HFF-Myc (cell line): ENCODE data around the gene EBF4.

Experiments used
- DNase-seq: peaks from one replicate; pipeline ENCODE4 v3.0.0-alpha.2; 2011; ENCODE audit warnings: low read depth; ENCODE audit errors: extremely low read depth
- H3K4me3 ChIP-seq: replicated peaks from 2 replicates; pipeline ENCODE4 v1.5.1; 2011; ENCODE audit warnings: low read depth, mild to moderate bottlenecking, control low read depth, low read length
- TF ChIP-seq, protein P1 (sequence below): IDR thresholded peaks from 2 replicates; pipeline ENCODE4 v1.5.1; 2012; ENCODE audit warnings: mild to moderate bottlenecking, low read depth, low read length, control low read depth; ENCODE audit errors: missing control alignments

EBF4 gene

DNA sequence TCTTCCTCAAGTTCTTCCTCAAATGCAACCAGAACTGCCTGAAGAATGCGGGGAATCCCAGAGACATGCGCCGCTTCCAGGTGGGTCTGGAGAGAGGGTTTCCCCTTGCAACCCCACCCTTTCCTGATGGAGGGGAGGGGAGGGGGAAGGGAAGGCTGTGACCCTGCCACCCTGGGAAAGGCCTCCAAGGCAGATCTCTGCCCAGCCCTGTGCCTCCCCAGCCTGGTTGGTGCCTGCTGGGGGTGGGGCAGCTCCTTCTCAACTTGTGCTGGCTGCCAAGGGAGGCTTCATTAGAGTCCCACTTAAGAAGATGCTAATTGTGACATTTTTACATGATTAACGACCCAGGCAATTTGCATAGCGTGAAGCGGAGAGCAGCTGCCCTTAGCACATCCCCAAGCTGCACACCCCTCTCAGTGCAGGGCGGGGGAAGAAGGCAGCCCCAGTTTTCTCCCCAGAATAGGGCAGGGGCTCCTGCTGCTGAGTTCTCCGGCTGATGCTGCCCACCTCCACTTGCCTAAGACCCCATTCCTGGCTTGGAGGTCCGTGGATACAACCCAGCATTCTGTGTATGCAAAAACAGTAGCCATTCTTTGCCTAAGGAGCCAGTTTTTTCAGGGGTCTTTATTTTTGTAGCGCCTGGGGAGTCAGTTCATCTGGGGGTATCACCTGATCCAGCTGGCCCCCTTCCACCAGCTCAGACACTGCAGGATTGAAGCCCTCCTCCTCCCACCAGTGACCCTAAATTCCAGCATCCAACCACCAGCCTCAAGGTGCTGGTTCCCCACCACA is 56.2 kb downstream of the EBF4 start:
- DNase-seq: no peak
- TF ChIP-seq, protein P1, sequence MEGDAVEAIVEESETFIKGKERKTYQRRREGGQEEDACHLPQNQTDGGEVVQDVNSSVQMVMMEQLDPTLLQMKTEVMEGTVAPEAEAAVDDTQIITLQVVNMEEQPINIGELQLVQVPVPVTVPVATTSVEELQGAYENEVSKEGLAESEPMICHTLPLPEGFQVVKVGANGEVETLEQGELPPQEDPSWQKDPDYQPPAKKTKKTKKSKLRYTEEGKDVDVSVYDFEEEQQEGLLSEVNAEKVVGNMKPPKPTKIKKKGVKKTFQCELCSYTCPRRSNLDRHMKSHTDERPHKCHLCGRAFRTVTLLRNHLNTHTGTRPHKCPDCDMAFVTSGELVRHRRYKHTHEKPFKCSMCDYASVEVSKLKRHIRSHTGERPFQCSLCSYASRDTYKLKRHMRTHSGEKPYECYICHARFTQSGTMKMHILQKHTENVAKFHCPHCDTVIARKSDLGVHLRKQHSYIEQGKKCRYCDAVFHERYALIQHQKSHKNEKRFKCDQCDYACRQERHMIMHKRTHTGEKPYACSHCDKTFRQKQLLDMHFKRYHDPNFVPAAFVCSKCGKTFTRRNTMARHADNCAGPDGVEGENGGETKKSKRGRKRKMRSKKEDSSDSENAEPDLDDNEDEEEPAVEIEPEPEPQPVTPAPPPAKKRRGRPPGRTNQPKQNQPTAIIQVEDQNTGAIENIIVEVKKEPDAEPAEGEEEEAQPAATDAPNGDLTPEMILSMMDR: no peak
- H3K4me3 ChIP-seq: no peak overlapping the region

GRCh38 chr20:2749343-2749950 is 56.9 kb downstream of the EBF4 start:
- H3K4me3 ChIP-seq: no peak overlapping the region
- TF ChIP-seq, protein P1: no peak
- DNase-seq: no peak

DNA sequence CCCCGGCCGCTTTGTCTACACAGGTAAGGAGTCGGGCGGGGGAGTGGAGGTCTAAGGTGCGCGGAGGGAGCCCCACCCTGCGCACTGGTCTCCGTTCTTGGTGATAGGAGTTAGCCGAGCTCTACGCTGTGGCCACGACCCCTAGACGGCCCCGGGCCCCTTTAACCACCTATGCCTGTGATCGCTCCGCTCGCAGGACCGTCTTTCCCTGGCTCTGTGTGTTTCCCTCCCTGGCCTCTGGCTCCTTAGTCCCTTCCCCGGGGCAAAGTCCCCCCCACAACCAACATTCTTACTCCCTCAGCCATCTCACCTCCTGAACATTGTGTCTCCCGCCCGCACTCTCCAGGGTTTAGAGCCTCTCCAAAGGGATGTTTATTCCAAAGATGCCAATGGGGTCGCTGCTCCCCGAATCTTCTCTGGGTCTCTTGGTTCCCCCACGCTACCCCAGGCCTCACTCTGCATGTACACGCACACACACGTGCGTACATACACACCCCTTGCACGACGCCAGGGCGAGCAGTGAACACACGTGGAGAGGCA is 57.4 kb downstream of the EBF4 start:
- TF ChIP-seq, protein P1: no peak
- no peak overlapping the region for H3K4me3 ChIP-seq

DNA sequence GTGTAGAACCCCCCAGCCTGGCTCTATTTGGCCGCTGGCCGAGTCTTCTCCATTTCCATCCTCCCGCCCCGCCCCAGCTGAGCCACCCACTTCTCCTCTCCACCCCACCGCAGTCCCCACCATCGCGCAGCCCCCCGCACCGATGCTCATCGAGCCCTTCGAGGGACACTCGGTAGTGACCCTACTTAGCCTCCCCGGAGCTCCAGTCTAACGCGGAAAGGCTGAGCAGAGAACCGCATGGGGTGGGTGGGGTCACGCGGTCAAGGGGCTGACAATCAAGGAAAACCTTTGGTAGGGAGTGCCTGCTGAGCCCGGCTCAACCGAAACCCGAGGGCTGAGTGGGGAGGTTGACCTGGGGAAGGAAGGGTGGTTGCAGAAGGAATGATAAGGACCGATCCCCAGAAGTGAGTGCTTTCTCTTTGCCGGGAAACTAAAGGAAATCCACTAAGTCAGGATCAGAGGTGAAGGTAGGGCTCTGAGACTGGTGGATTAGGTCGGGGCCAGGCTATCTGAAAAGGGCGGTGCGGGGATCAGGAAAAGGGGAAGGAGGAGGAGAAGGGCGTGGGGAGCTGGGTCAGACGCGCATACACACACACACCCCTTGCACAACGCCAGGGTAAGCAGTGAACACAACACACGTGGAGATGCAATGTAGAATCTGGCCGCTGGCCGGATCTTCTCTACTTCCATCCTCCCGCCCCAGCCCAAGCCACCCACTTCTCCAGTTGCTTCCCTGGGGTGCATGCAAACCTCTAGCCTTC is 58.1 kb downstream of the EBF4 start:
- H3K4me3 ChIP-seq: no peak overlapping the region
- DNase-seq: no peak
- TF ChIP-seq, protein P1: no peak

More for the DNA sequence above, 57.4 kb downstream of the EBF4 start:
- no peak for DNase-seq

GRCh38 chr20:2751347-2751877 is 58.8 kb downstream of the EBF4 start:
- DNase-seq: no peak
- TF ChIP-seq, protein P1: no peak
- 0 out of 2 replicates have a peak overlapping the region, but pooled peaks have one; percentile 7 for H3K4me3 ChIP-seq

- peak overlapping the region; percentile 29 for H3K4me3 ChIP-seq
- TF ChIP-seq, protein P1: no peak
- DNase-seq: no peak
Measured at GRCh38 chr20:2751878-2752566, 59.4 kb downstream of the EBF4 start.
